Activated CD4-positive, CD25-positive, alpha-beta regulatory T cell treated with anti-CD3 and anti-CD28 coated beads, Interleukin-2, amount 50 U/mL, for 72 hours (primary cell): ENCODE measurements around the gene PDSS2.
A peak's percentile ranks its signal among the peaks of the same experiment; 100 is the strongest.
"Not testable (repeated sequence)": the region's sequence is repeated elsewhere in the genome, so short reads cannot be mapped to it uniquely, and the experiment has no call there.

Source experiments
- DNase-seq: peaks from one replicate; pipeline ENCODE4 v3.0.0; 2021

PDSS2 gene, protein sequence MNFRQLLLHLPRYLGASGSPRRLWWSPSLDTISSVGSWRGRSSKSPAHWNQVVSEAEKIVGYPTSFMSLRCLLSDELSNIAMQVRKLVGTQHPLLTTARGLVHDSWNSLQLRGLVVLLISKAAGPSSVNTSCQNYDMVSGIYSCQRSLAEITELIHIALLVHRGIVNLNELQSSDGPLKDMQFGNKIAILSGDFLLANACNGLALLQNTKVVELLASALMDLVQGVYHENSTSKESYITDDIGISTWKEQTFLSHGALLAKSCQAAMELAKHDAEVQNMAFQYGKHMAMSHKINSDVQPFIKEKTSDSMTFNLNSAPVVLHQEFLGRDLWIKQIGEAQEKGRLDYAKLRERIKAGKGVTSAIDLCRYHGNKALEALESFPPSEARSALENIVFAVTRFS

DNA sequence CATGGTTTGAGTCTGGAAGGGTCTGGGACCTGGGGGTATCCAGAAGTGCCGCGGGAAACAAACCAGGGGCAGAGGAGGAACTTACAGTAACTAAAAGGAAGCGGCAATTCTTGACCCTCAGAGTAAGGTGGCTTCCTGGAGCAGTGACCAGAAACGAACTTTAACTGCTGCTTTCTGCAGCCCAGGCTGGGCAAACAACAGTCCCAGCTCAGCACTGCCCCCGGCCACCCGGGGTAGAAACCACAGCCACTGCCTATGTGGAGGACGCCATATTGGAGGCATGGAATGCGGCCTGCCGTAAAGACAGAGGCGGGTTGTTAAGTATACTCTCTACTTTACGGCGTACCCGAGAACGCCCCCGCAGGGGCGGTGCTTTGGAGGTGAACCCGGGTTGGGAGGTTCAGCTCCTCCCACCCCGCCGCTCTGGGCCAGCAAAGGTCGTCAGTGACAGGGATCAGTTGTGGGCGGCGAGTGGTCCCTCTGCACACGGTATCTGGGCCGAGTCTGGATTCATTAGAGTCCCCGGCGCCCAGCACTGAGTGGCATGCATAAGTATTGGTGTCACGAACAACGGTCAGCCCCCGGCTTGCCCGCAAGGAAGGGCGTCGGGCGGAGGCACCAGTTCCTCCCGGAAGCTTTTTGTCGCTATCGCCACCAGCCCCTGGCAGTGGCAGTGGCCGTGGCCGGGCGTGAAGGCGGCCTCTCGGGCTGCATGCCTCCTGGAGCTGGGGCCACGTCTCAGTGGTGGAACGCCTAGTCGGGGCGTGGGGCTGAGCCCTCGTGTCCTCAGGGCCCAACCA lies at the start of gene PDSS2:
Gene PDSS2, minus strand, starts transcription at position 282 of the 800 bp plus-strand sequence. Its CDS starts 279 bp downstream, at position 3.
- peak; percentile 97 for DNase-seq

DNA sequence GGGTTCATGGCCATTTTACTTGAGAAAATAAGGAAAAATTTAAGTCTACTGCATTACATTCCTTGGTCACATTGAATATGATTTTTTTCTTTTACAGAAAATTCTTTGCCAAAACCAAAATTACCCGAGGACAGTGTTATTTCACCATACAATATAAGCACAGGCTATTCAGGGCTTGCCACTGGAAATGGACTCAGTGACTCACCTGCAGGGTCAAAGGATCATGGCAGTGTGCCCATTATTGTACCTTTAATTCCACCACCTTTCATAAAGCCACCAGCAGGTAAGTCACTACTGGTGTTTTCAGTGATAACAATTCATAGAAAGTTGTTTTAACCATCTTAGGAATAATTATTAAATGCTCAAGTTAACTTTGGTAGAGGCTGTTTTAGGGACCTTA lies 46.8 kb upstream of the PDSS2 start:
- DNase-seq, result no peak

DNA sequence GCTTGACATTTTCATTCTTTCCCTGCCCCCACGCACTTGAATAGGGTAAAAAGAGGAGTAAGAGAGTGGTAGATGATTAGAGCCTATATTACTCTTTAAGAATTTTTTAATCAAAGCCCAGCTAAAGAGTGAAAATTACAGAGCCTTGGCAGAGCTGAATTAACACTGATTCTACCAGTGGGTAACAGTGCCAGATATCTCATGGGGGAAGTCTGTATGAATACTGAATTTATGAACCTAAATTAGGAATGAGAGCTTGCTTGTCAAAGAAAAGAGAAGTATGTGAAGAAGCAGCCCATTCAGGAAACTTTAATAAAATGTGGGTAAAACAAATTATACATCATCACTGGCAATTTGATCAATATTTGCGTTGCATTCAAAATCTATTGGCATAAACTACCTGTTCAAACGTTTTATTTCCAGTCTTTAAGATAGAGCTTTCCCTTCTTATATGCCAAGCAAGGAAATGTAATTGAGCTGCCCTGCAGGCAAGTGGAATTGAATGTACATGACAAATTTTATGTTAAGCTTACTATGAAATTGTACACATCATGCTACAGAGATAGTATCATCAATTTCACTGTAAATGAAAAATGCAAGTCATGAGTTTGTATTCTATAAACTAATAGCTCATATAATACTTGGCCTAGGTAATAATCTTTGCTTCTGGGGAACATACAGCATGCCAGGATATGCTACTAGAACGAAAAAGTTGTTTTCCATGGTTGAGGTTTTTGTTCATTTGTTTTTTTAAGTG lies 45.1 kb upstream of the PDSS2 start:
- no peak for DNase-seq

DNA sequence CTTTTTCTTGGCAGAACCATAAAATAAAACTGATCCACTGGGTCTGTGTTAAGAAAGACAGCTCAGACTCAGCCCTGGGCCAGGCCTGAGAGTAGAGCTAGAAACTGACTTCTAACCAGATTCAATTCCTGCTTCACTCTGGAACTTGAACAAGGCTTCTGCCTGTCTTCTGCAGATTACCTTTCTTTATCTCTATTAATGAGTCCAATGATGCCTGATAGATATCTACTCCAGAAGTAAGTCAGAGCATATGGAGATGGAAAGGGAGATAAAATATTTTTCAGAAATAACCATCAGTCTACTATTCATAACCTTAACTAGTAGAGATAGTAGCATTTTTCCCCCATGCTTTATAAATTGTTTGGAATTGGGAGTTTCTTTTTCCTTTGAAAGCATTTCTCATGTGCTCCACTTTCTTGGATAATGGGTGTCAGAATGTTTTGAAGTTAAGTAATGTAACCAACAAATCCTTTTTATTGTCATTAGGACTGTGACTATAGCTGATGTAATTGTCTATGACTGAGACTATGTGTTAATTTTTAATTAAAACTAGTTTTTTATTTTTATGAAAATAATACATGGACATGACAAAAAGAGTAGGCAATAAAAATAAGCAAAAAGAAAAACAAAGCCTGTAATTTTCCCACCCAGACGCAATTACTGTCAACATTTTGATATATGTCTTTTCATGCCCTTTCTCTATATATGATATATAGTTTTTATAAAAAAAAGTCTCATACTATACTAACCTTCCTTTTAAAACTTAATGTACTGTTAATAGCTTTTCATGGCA lies 37.7 kb upstream of the PDSS2 start:
- no peak for DNase-seq

DNA sequence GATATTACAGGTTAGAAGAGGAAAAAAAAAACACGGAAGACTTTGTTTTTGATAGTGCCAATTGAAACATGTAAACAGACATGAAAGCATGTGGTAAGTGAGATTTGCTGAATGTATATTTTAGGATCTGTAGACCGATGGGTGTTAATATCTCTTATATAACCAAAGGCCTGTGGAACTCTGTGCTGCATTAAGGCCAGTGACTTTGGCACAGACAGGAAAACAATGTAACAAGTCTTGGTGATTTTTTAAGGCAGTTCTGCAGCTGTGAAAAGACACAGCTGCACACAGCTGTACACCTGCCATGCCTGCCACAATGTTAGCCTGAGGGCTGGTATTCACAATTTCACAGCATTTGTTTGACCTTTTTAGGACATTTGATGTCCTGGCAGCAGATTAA lies 36.6 kb upstream of the PDSS2 start:
- DNase-seq, result no peak

DNA sequence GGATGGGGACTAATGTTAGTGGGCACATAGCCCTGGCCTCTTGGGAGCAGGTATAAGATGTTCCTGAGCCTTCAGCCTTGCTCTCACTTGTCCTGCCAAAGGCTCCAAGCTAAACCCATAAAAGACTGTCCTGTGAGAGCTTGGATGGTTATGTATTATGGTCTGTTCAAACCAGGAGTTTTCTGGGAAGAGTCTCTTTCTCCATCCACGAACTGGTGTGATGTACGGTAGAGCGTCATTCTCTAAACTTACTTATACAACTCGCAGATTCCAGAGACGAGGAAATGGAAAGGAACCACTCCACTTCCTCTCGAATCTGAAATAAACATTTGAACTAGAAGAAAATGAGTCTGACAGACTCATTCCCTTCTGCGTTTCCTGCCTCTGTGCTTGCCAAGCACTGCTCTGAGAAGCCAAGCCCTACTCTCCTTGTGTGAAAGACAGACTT lies 35.9 kb upstream of the PDSS2 start:
- DNase-seq, result no peak

DNA sequence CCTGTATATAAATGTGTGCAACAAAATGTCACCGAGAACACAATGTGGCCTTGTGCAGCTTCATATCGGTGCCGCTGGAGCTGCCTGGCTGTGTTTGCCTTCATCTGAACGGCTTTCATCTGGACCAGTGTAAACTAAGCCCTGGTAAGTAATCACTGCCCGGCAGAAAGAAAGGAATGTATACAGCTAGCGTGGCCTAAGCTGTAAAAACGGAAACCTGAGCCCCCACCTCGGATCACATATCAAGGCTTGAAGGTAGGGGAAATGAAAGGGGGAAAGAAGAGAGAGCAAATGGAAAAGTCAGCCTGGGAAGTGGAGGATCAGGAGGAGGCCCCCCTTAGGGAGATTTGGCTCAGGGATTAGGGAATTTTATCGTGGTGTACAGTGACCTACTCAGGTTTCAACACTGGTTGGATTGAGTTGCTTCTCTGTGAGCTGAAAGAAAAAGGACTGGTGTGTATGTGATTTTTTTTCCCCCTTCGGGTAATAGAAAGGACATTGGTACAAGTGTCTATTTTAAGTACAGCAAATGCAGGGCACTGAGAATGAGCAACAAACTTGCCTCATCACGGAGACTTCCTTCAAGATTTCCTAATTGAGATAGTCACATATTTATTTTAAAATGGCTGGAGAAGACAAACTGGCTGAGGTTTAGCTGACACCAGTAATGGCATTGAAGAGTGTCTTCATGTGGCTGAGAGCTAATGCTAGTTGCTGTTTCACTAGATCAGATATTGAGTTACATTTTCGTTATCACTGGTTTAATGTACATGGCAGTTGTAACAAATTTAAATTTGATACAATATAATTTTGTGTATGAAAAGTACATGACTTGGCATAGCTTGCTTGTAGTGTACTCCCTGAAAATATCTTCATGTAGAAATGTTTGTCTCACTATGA lies 34.0 kb upstream of the PDSS2 start:
- DNase-seq, result no peak

DNA sequence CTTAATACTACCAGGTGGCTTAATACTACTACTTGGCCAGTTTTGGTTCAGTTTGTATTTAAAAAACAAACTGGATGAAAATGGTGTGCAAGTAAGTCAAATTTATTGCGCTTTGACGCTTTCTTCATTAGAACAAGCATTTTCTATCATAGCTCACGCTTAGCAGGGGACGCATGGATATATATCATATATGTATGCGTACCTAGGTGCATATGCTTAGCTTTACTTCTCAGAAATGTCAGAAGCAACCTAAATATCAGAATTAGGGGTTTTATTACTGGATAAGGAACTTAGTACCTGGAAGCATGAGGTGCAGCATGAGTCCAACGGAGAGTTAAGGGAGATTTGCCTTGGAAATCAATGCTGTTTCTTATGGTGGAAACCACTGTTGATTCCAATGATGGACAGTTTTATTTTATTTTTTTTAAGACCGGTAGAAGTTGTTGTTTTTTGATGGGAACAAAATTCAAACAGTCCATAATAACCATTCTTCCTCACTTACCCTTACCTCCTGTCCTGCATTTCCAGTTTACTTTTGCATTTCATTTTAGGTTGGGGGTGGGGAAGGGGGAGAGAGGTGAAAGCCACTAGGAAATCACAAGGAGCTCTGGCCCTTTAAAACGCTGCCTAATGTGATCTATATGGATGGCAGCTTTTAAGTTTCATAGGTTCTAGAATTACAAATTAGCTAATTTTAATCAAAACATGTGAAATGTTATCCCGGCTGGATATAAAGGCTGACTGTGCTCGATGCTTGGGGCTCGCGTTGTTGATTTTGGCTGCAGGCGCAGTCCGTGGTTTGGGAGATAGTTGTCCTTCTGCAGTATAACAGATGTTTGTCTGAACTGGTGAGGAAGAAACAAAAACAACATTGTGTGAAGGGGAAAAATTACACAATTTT lies 32.6 kb upstream of the PDSS2 start:
- no peak for DNase-seq

DNA sequence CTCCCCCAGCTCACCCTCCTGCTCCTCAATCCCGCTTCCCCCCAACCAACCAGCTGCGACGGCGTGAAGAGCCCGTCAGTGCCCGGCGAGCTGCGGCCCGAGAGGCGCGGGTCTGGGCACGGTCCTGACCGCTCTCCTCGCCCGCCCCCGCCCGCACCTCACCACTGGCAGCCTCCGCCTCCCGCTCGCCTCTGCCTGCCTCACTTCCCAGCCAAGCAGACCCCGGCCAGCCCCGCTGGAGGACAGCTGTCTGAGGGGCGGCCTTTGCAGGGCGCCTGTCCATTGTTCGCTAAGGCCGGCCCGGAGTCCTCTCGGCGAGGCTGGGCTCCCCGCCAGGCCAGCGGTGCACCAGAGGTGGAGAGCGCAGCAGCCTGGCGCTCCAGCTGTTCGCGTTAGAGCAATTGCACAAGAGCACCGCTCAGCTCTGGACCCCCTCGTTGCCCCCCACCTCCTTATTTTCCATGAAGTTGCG lies 31.8 kb upstream of the PDSS2 start:
- no peak for DNase-seq

DNA sequence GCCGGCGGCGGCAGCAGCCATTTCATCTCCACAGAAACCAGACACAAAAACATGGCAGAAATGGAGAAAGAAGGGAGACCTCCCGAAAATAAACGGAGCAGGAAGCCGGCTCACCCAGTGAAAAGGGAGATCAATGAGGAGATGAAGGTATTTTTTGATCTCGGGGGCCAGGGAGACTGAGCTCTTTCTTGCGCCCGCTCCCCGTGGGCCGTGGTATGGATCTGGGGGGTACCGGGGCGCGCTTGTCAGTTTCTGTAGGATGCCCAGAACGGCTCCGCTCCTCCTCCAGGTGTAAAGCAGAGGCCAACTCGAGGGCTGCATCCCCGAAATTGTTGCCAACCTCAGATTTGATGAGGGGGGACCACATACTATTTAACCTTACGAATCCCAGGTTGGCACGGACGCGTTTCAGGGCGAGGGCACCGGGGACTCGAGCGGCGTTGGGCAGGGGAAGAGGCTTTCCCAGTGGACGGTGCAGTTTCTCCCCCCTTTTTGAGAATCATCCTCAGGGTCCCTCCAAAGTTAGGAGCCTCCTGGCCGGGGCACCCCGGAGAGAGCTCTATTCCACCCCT lies 31.3 kb upstream of the PDSS2 start:
- DNase-seq, result no peak

DNA sequence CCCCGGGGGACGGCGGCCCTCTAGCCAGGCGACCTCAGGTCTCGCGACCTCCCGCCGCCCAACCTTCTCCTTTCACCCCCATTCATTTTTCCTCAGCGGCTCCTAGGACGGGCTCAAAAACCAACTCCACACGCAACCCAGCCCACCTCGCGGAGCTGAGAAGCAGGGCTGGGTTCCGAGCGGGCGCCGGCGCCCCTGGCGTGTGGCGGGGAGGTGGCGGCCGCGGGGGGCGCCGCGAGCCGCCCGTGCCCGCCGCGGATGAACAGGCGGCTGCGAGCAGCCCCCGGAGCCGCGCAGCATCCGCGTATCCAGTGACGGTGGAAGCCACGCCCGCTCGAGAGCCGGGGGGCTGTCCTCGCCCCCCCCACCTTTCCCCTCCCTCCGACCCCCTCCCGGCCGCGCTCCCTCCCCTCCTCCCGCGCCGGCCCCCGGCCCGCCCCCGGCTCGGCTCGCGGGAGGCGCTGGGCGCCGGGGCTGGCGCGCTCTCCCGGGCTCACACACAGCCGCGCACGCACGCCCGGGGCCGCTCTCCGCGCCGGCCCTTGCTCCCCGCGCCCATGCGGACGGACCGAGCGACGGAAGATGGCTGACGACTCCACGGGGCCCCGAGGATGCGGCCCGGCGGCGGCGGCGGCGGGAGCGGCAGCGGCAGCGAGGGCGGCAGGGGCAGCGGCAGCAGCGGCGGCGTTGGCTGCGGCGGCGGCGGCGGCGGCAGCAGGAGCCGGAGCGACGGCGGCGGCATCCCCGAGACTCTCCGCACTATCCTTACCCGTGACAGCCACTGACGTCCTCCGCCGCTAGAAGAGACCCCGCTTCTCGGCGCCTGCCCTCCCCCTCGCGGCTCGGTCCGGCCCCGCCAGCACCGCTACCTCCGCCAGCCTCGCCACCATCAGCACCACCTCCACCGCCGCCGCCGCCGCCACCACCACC lies 30.5 kb upstream of the PDSS2 start, which contains the start of gene SOBP:
Gene SOBP, plus strand, starts transcription at position 482 of the 930 bp plus-strand sequence. CDS start 500 bp downstream, outside the sequence.
- peak; percentile 49 for DNase-seq

DNA sequence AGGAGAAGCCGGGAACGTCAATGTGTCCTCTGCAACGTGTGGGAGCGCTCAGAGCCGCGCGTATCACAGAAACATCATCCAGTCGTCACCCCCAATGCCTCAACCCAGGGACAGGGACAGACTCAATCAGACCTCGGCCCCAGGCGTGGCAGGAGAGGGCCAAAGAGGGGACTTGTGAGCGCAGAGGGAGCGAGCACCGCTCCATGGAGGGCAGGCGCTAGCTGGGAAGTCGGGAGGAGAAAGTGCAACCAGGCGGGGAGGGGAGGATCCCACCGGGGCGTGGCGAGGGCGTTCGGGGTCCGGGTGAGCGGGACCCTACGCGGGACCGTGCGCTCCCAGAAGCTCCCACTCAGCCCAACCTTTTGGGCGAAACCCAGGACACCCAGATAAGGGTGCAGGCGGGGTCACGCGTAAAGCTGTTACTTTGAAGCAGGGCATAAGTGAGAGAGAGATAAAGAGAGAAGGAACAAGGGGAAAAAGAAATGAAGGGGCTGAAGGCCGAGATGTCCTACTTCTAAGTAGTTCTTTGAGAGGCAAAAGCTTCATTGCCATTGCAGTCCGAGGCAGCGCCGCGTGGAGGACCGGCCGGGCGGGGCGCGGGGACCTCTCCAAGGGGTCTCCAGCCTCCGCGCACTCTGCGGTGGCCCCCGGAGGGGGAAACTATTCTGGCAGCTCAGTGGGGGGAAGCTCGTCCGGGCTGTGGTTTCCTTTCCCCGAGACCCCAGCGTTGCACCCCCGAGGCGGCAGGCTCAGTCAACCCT lies 29.7 kb upstream of the PDSS2 start:
- no peak for DNase-seq

DNA sequence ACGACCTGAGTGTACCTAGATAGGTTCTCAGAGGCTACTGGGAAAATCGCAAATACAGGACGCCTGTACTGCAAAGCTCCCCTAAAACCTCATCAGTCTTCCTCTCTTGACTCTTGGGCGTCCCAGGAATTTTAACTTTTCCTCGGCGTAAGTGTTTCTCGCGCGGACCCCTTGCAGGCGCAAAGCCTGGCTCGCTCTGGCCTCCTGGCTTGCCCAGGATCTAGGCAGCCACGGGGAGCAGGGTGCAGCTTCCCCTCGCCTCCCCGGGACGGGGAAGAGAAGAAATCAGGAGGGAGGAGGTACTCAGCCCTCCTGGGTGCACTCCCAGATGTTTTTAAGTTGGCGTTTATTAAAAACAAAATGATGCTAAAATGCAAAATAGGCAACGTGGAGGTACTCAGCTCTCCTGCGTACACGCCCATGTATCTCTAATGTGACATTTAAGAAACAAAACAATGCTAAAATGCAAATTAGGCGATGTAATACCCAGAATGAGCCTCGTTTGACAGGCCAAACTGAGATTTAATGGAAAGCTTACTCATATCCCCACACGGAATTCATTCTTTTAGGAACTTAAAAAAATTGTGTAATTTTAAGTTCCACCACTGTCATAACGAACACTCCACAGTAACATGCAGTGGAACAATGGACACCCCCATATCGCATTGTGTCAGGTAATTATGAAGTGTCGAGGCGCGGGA lies 29.0 kb upstream of the PDSS2 start:
- no peak for DNase-seq

DNA sequence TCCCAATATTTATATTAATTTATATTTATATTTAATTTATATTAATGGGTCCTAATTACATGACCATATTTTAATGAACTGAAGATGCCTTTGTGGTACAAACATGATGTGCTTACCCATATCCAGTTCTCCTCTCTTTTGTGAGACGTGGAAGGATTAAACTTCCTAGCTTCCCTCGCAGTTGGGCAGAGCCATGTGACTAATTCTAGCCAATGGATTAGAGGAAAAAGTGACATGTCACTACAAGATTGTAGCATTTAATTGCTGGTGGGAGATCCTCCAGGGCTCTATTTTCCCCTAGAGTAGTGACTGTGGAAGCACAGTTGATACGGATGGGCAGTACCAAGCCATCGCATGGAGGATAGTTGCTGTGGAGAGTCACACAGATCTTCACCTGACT lies 25.8 kb upstream of the PDSS2 start:
- DNase-seq, result no peak

DNA sequence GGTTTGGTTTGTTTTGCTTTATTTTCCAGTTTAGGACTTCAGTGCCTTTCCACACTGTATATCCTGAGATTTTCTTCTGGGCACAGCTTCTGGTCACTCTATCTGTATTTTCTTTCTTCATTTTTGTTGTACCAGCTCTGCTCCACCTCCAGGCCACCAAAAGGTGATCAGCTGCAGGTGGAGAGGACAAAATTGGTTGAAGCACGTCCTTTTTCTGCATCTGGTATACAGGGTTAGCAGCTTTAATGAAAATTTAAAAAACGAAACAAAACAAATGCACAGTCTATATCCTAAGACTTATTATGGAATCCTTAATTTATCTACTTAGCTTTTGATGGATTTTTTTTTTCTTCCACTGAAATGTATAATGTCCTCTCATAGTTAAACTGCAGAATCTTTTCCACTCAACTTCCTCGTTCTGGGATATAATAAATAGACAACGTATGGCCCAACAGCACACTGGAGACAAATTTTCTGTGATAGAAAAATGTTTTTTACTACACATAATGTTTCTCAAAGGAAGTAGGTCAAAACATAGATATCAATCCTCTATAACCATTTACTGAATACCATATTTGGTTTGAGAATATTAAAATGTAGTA lies 19.8 kb upstream of the PDSS2 start:
- no peak for DNase-seq

DNA sequence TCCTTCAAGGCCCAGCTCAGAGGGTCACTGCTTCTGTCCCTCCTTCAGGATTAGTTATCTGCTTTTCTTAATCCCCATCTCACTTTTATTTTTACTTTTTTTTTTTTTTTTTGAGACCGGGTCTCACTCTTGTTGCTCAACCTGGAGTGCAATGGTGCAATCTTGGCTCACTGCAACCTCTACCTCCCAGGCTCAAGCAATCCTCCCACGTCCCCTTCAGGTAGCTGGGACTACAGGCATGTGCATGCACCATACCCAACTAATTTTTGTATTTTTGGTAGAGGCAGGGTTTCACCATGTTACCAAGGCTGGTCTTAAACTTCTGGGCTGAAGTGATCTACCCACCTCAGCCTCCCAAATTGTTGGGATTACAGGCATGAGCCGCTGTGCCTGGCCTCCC lies 16.5 kb upstream of the PDSS2 start:
- DNase-seq, result not testable (repeated sequence)

DNA sequence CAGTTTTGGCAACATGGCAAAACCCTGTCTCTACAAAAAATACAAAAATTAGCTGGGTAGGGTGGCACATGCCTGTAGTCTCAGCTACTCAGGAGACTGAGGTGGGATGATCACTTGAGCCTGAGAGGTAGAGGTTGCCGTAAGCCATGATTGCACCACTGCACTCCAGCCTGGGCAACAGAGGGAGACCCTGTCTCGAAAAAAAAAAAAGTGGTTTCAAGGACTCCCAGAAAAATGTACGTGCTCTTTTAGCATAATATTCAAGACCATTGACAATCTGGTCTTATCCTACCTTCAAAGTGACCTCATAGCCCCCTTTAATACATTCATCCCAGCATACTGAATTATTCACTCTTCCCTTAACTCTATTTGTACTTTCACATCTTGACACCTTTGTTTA lies 16.0 kb upstream of the PDSS2 start:
- not testable (repeated sequence) for DNase-seq
